ENCODE measurements around the gene NCK2. TPM values are rescaled to one million over a fixed set of nuclear protein-coding genes. Genes with fewer than 3 reads are reported as not detected.

NCK2 gene
- total and polyA plus RNA-seq, 2 of the 13 experiments (the other 11 are each of a cell fraction or from before 2014, with no cell fraction given), result 14.8 to 23.5 TPM

GRCh38 chr2:105886029-105886454, 141.3 kb downstream of the NCK2 start (continued):
- TF ChIP-seq ZNF746 (CRISPR knock-in tag; IDR thresholded peaks at IDR 0.05) (no peak), TCF7L2 (IDR thresholded peaks at IDR 0.05; ENCODE audit: low read depth, low read length) (no peak), ZNF597 (CRISPR knock-in tag; IDR thresholded peaks at IDR 0.05) (no peak), ZFX (CRISPR knock-in tag; IDR thresholded peaks at IDR 0.05; ENCODE audit: low read depth) (no peak)

- Histone ChIP-seq H4K20me1 (ENCODE audit: insufficient read depth, low read length) (no peaks in the 10 kb centered on the region), H3K4me1 (ENCODE audit: insufficient read depth, low read length) (no peaks in the 10 kb centered on the region), H3K36me3 (replicated peaks in 1 of 2; ENCODE audit: control insufficient read depth in 1 of 2, insufficient read depth in 2 of 2, low read length in 2 of 2) (peaks cover 4 to 14% of the 10 kb centered on the region in 2 experiments; a peak in 2 of 5 replicates), H2AFZ (ENCODE audit: low read length) (no peak overlapping the region), H3K27ac (ENCODE audit: extremely low read length, insufficient read depth, low read length) (no peak overlapping the region), H3K27me3 (ENCODE audit: control insufficient read depth in 1 of 2, insufficient read depth in 2 of 2, low read length in 2 of 2) (no peaks in the 10 kb centered on the region), H3K4me2 (ENCODE audit: low read depth, low read length) (no peak overlapping the region), H3K9me3 (ENCODE audit: low read length) (peaks cover 8% of the 10 kb centered on the region; the same call in 1 of the 2 replicates), H3K4me3 (replicated peaks in 1 of 3; ENCODE audit: insufficient read depth in 1 of 3, low read depth in 2 of 3, low read length in 3 of 3) (no peak overlapping the region), H3K79me2 (ENCODE audit: insufficient read depth, low read length) (no peaks in the 10 kb centered on the region), H3K9ac (ENCODE audit: insufficient read depth, low read depth, low read length) (no peak overlapping the region)
- ChIA-PET CTCF (ENCODE audit: low intra/inter-chr PET ratio, low total read pairs) (no interaction called here), POLR2A (no interaction called here)
- DNase-seq (ENCODE audit: low spot score), result no peak
- in situ Hi-C loops (cut with HindIII; ENCODE audit: extremely low pct_ligation_motif_present, low pct_unique_long_range_greater_than_20kb), result loop anchor here (5.0 kb wide), 1 partner anchor 309 kb away; no protein-coding TSS in a partner anchor
- 98% methylated on average over 2 of the region's 2 CpGs for WGBS (ENCODE audit: low lambda C conversion rate)
- ATAC-seq, result no peak
- BruUV-seq (replicated peaks), result no TSS peak
- intact Hi-C loops (cut with micrococcal nuclease; ENCODE audit: unreplicated experiment), result no loop called here
- no peak for FAIRE-seq
- TF ChIP-seq FIP1L1 (IDR thresholded peaks at IDR 0.05; ENCODE audit: borderline replicate concordance, insufficient read depth, low read depth, low read length) (no peak), AGO2 (optimal IDR thresholded peaks at IDR 0.05; ENCODE audit: low read depth, low read length) (no peak), JUND (CRISPR knock-in tag; IDR thresholded peaks at IDR 0.05) (no peak), NONO (IDR thresholded peaks at IDR 0.05) (no peak), NONO (CRISPR knock-in tag; conservative IDR thresholded peaks at IDR 0.05) (no peak), ARID4A (CRISPR knock-in tag; IDR thresholded peaks at IDR 0.05; ENCODE audit: borderline replicate concordance) (no peak), ATM (IDR thresholded peaks at IDR 0.05; ENCODE audit: borderline replicate concordance) (no peak), BATF2 (CRISPR knock-in tag; IDR thresholded peaks at IDR 0.05) (no peak)
These were observed 142.0 kb downstream of the NCK2 start for GRCh38 chr2:105886687-105887086.

Measured in HepG2 (cell line).